ENCODE data around the gene FLNB. TPM values are rescaled to one million over a fixed set of nuclear protein-coding genes. Genes with fewer than 3 reads are reported as not detected.

Gene FLNB
- polyA plus RNA-seq, 3 donors: 0.47 to 4.0 (median 2.1) TPM

DNA sequence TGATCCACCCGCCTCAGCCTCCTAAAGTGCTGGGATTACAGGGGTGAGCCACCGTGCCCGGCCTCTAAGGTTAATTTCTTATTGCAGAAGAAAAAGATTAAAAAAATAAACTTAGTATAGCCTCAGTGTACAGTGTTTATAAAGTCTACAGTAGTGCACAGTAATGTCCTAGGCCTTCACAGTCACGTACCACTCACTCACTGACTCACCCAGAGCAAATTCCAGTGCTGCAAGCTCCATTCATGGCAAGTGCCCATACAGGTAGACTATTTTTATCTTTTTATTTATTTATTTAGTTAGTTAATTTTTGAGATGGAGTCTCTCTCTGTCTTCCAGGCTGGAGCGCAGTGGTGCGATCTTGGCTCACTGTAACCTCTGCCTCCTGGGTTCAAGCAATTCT, 3.2 kb upstream of the FLNB start:
- H3K4me3 ChIP-seq (replicated peaks in 1 of 3; ENCODE audit: low read depth in 2 of 3, low read length in 3 of 3): no peak overlapping the region
- H3K9me3 ChIP-seq (replicated peaks in 1 of 2; ENCODE audit: control insufficient read depth in 1 of 2, insufficient read depth in 1 of 2, low read length in 2 of 2): no peaks in the 10 kb centered on the region
- no peak overlapping the region for H3K9ac ChIP-seq (ENCODE audit: insufficient read depth, low read length, poor library complexity, severe bottlenecking)
- no peaks in the 10 kb centered on the region for H3K27me3 ChIP-seq (ENCODE audit: control insufficient read depth in 2 of 2, insufficient read depth in 2 of 2, low read length in 2 of 2)
- Mint-ChIP-seq H3K36me3 (peaks cover 0 to 2% of the 10 kb centered on the region in 2 donors), H3K27ac (no peak overlapping the region), H3K27me3 (ENCODE audit: low read depth in 3 of 3) (peaks cover 2 to 5% (median 4%) of the 10 kb centered on the region in 3 donors), H3K4me1 (peaks cover 37% of the 10 kb centered on the region), H3K4me3 (no peak overlapping the region), H3K9me3 (peaks cover 0 to 1% (median 0%) of the 10 kb centered on the region in 7 donors)
- no peak overlapping the region for H2AFZ ChIP-seq (ENCODE audit: insufficient read depth, low read depth, low read length, poor library complexity, severe bottlenecking)
- intact Hi-C loops (cut with micrococcal nuclease): loop anchor here in 1 of 2 donors (5.0 kb wide), 1 partner anchor 43 kb away; no protein-coding TSS in a partner anchor
- H3K36me3 ChIP-seq (replicated peaks in 1 of 2; ENCODE audit: control insufficient read depth in 1 of 2, insufficient read depth in 2 of 2, low read length in 2 of 2): no peaks in the 10 kb centered on the region
- DNase-seq: no peak
- TF ChIP-seq, protein P1, sequence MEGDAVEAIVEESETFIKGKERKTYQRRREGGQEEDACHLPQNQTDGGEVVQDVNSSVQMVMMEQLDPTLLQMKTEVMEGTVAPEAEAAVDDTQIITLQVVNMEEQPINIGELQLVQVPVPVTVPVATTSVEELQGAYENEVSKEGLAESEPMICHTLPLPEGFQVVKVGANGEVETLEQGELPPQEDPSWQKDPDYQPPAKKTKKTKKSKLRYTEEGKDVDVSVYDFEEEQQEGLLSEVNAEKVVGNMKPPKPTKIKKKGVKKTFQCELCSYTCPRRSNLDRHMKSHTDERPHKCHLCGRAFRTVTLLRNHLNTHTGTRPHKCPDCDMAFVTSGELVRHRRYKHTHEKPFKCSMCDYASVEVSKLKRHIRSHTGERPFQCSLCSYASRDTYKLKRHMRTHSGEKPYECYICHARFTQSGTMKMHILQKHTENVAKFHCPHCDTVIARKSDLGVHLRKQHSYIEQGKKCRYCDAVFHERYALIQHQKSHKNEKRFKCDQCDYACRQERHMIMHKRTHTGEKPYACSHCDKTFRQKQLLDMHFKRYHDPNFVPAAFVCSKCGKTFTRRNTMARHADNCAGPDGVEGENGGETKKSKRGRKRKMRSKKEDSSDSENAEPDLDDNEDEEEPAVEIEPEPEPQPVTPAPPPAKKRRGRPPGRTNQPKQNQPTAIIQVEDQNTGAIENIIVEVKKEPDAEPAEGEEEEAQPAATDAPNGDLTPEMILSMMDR (IDR thresholded peaks at IDR 0.05): no peak
- H3K27ac ChIP-seq (ENCODE audit: low read depth in 1 of 2, low read length in 2 of 2): no peak overlapping the region
- WGBS (ENCODE audit: insufficient coverage): 100% methylated on average over 1 of the region's 6 CpGs
- peaks cover 15% of the 10 kb centered on the region for H3K79me2 ChIP-seq (ENCODE audit: insufficient read depth, low read length)
- H4K20me1 ChIP-seq (ENCODE audit: insufficient read depth, low read length): no peaks in the 10 kb centered on the region
- H3K4me1 ChIP-seq (ENCODE audit: control insufficient read depth in 1 of 2, insufficient read depth in 2 of 2, low read length in 2 of 2): peaks cover 37 to 39% of the 10 kb centered on the region in 2 donors
- H3K4me2 ChIP-seq (replicated peaks; ENCODE audit: extremely low read depth, low read length, poor library complexity, severe bottlenecking): no peak overlapping the region

DNA sequence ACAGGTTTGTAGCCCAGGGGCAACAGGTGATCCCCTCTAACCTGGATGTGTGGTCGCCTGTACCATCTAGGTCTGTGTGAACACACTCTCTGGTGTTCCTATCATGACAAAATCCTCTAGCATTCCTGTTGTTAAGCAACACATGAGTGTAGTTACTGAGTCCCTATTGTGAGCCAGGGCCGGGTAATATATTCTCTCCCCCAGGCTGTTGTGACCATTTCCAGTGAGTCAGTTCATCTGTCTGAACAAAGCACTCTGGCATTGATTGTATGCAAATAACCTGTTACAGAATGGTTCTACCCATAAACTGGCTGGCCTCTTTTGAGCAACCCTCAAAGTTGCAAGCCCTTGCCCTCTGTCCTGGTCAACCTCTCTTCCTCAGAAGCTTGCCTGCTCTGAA, 2.6 kb upstream of the FLNB start:
- H3K27ac Mint-ChIP-seq: peak overlapping the region in 3 of 7 donors; percentile 32 to 81 (median 53)

More for the DNA sequence above, 2.6 kb upstream of the FLNB start:
- peak in 1 of 3 donors; percentile 17 for DNase-seq
- TF ChIP-seq, protein P1 (IDR thresholded peaks at IDR 0.05): no peak
- no peak overlapping the region for H3K9ac ChIP-seq (ENCODE audit: insufficient read depth, low read length, poor library complexity, severe bottlenecking)
- no peaks in the 10 kb centered on the region for H3K9me3 ChIP-seq (replicated peaks in 1 of 2; ENCODE audit: control insufficient read depth in 1 of 2, insufficient read depth in 1 of 2, low read length in 2 of 2)
- peaks cover 2 to 5% (median 4%) of the 10 kb centered on the region in 3 donors for H3K27me3 Mint-ChIP-seq (ENCODE audit: low read depth in 3 of 3)
- peaks cover 37% of the 10 kb centered on the region for H3K4me1 Mint-ChIP-seq
- intact Hi-C loops (cut with micrococcal nuclease): loop anchor here in 1 of 2 donors (5.0 kb wide), 1 partner anchor 43 kb away; no protein-coding TSS in a partner anchor
- 100% methylated on average over 1 of the region's 2 CpGs for WGBS (ENCODE audit: insufficient coverage)
- no peak overlapping the region for H3K4me3 ChIP-seq (replicated peaks in 1 of 3; ENCODE audit: low read depth in 2 of 3, low read length in 3 of 3)
- no peaks in the 10 kb centered on the region for H3K27me3 ChIP-seq (ENCODE audit: control insufficient read depth in 2 of 2, insufficient read depth in 2 of 2, low read length in 2 of 2)
- H2AFZ ChIP-seq (ENCODE audit: insufficient read depth, low read depth, low read length, poor library complexity, severe bottlenecking): no peak overlapping the region
- H3K27ac ChIP-seq (ENCODE audit: low read depth in 1 of 2, low read length in 2 of 2): no peak overlapping the region
- H3K4me2 ChIP-seq (replicated peaks; ENCODE audit: extremely low read depth, low read length, poor library complexity, severe bottlenecking): no peak overlapping the region
- H3K36me3 ChIP-seq (replicated peaks in 1 of 2; ENCODE audit: control insufficient read depth in 1 of 2, insufficient read depth in 2 of 2, low read length in 2 of 2): no peaks in the 10 kb centered on the region
- peaks cover 0 to 2% of the 10 kb centered on the region in 2 donors for H3K36me3 Mint-ChIP-seq
- no peak overlapping the region for H3K4me3 Mint-ChIP-seq
- no peaks in the 10 kb centered on the region for H4K20me1 ChIP-seq (ENCODE audit: insufficient read depth, low read length)
- peaks cover 34 to 37% of the 10 kb centered on the region in 2 donors for H3K4me1 ChIP-seq (ENCODE audit: control insufficient read depth in 1 of 2, insufficient read depth in 2 of 2, low read length in 2 of 2)
- peaks cover 22% of the 10 kb centered on the region for H3K79me2 ChIP-seq (ENCODE audit: insufficient read depth, low read length)
- H3K9me3 Mint-ChIP-seq: peaks cover 0 to 1% (median 0%) of the 10 kb centered on the region in 7 donors
